HG03139 (cell line): Measurements from ENCODE around the gene CRTC1.
"Not testable (repeated sequence)": the region's sequence is repeated elsewhere in the genome, so short reads cannot be mapped to it uniquely, and the experiment has no call there.

ENCODE experiments used
- ATAC-seq: cut with Tn5 transposase; IDR thresholded peaks from one replicate; pipeline ENCODE4 v1.9.1; 2021; ENCODE audit not compliant: unreplicated experiment

CRTC1 gene

DNA sequence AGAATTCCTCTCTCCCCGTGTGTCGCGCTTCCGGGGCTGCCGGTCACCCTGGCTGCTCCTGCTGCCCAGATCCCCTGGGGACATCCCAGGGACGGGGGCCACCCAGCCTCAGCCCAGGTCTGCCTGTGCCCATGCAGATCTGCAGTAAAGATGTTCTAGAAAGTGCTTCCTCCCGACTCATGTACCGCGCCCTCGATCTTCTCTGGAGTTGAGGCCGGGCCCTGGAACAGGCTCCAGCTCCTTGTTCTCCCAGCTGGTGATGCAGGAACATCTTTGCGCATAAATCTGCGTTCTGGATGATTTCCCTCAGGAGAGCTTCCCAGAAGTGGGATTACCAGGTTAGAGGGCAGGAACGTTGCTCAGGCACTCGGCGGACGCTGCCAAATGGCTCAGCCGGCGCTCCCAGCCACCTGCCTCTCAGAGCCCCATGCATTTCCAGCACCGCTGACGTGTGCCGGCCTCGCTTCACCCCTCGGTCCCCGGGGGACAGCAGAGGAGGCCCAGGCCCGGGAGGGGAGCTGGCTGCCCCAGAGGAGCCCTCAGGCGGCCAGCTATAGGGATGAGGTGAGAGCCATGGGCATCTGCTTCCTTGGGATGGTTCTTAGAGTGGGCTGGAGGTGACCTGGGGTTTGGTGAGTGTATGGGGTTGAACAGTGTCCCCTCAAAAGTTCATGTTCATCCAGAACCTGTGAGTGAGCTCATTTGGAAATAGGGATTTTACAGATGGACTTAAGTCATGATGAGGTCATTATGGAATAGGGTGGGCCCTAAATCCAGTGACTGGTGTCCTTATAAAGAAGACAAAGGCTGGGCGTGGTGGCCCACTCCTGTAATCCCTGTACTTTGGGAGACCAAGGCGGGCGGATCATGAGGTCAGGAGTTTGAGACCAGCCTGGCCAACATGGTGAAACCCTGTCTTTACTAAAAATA is 42.6 kb downstream of the CRTC1 start:
- ATAC-seq = no peak

DNA sequence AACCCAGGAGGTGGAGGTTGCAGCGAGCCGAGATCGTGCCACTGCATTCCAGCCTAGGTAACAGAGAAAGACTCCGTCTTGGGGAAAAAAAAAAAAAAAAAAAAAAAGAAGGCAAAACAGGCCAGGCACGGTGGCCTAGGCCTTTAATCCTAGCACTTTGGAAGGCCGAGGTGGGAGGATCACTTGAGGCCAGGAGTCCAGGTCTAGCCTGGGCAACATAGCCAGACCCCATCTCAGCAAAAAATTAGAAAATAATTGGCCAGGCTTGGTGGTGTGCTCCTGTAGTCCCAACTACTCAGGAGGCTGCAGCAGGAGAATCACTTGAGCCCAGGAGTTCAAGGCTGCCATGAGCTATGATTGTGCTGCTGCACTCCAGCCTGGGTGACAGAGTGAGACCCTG is 43.4 kb downstream of the CRTC1 start:
- no peak for ATAC-seq

DNA sequence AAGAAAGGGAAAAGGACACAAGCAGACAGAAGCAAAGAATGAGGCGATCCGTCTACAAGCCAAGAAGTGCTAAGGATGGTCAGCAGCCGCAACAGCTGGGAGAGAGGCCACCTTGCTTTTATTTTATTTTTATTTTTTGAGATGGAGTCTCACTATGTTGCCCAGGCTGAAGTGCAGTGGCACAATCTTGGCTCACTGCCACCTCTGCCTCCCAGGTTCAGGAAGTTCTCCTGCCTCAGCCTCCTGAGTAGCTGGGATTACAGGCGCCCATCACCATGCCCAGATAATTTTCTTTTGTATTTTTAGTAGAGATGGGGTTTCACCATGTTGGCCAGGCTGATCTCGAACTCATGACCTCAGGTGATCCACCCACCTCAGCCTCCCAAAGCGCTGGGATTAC is 44.1 kb downstream of the CRTC1 start:
- not testable (repeated sequence) for ATAC-seq

DNA sequence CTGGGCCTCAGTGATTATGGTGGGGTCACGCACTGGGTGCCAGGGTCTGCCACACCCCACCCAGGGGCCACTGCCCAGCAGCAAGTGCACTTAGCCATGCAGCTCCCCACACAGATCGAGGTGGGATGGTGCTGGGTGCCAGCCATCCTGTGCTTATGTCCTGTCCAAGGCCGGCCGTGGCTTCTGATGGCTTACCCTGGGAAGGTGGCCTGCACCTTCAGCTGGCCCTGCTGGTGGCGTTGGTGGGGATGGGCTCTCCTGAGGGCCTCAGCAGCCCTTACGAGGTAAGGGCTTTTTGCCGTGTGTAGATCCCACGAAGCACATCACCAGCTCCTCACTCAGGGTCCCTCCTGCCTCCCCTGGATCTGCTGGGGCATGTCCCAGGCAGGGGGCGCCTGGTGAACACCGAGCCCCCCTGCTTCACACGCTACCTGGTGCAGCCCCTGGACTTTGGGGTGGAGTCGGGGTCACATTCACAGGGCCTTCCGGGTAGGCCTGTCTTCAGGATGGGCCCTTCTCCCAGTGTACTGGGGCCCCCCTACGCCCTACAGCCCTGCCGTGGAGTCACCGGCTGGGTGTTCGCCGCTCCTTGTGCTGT is 46.6 kb downstream of the CRTC1 start:
- ATAC-seq = no peak

DNA sequence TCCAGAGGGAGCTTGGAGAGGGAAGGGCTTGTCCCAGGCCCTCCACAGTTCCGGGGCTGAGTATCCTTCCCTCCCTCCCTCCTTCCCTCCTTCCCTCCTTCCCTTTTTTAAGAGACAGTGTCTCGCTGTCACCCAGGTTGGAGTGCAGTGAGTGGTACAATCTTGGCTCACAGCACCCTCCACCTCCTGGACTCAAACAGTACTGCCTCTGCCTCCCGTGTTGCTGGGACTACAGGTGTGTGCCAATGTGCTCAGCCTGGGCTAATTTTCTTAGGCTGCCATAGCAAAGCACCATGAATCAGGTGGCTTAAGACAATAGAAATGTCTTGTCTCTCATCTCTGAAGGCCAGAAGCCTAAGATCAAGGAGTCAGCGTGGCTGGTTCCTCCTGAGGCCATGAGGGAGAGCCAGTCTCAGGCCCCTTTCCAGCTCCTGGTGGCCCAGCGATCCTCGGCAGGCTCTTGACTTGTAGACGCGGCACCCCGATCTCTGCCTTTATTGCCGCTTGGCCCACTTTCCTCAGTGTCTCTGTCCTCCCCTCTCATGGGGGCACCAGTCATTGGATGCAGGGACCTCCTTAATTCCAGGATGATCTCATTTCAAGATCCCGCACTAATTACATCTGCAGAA is 47.5 kb downstream of the CRTC1 start:
- ATAC-seq = no peak

DNA sequence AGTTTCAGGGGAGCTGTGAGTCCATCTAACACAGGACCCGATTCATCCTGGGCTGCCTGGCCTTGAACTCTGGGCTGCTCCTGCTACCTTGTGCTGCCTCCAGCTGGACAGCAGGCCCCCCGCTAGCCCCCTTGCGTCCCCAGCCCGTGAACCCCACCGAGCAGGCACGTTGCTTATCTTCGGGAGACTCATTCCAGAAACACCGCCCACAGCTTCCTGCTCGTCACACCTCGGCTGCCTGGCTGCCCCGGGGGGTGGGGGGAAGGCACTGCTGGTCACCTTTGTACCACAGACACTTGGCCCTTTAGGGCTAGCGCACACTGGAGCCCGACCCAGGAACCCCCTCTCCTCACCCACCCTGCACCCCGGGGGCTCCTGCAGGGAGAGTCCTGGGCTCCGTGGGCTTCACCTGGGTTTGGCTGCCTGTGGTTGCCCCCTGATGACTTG is 48.1 kb downstream of the CRTC1 start:
- ATAC-seq = no peak

DNA sequence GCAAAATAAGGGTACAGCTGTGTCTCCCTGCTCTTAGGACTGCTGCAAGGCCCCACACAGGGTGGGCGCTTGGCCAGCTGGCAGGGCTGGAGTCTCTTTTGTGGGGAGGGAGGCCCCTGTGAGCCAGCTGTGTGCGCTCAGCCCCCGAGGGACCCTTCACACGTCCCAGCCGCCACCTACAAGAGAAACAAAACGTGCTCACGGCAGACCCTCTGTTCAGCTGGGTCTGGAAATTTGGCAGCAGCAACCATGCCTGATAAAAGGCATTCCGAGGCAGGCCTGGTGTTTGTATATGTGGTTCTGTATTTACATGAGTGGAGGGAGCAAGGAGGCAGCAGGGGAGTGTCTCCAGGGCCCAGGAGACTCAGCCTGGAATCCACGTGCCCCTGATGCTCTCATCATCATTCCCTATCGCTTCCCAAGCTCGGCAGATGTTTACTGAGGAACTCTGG is 49.7 kb downstream of the CRTC1 start:
- ATAC-seq = no peak

DNA sequence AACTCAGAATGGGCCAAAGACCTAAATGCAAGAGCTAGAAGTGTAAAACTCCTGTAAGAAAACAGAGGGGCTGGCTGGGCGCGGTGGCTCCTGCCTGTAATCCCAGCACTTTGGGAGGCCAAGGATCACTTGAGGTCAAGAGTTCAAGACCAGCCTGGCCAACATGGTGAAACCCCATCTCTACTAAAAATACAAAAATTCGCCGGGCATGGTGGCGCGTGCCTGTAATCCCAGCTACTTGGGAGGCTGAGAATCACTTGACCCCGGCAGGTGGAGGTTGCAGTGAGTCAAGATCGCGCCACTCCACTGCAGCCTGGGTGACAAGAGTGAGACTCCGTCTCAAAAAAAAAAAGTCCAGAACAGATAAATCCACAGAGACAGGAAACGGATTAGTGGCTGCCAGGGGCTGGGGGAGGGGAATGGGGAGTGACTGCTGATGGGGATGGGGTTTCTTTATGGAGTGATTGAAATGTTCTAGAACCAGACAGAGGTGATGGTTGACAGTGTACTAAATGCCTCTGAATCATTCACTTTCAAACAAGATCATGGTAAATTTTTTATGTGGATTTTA is 50.4 kb downstream of the CRTC1 start:
- ATAC-seq = not testable (repeated sequence)

DNA sequence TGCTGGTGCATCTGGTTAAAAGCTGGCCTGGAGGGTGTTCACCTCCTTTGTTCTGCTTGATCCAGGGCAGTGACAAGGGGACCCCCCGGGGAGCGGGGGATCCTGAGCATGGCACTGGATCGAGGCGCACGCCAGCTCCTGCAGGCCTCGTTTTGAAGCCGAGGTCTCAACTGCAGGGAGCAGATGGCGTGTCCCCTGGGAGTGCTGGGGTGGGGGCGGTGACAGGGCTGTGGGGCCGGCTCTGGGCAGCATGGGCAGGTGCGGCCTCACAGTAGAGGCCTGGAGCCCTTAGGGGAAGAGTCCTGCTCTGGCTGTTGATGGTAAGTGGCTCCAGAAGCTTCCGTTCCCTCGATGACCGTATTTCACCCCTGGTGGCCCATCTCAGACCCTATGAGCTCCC is 51.8 kb downstream of the CRTC1 start:
- no peak for ATAC-seq

DNA sequence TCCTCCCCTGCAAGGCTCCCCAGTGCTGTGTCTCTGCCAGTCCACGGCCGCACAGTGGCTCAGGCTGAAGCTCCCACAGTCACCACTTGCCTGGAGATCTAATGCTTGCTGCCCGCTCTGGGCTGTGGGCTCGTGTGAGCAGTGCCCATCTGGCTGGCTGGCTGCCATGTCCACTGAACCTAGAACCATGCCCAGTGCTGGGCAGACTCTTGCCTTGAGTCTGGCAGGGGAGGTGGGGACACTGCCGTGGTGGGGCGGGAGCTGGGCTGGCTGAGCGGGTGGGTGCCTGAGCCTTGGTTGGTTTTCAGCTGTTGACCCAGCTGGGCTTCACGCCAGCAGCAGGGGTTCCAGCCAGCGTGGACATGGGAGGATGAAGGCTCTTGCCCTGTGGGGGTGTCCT is 52.3 kb downstream of the CRTC1 start:
- ATAC-seq = no peak

DNA sequence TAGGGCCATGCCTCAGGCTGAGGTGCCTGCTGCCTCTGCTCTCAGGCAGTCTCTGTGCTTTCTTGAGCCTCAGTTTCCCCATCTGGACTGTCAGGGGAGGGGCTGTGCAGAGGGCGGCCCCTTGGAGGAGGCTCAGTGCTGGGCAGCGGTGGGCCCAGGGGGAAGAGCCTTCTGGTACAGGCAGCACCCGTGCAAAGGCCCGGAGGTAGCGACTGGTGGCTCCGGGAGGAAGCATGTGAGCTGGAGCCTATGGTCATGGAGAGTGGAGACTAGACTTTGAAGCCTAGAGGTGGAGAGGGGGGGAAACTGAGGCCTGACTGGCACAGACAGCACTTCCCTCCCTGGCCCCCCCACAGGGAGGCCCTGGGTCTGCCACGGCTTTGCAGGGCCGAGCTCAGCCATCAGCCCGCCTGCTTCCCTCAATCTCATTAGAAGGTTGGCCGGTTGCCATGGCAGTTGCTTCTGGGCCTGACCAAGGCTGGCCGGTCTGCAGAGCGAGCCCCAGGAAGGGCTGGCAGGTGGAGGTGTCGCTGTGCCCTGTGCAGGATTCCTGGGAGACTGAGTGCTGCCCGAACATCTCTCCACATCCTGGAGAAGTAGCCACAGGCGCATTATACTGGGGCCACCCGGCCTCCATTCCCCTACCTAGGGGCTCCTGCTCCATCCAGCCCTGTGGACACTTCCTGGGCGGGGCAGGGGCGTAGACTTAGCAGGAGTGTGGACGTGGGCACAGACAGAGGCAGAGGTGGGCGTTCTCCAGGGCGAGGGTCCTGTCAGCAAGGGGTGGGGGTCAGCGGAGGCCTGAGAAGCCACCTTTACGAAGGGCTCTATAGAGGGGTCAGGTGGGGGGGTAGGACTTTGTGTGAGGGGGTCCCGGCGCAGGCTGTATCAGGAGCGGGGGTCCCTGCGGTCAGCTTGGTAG is 53.2 kb downstream of the CRTC1 start:
- ATAC-seq = no peak

DNA sequence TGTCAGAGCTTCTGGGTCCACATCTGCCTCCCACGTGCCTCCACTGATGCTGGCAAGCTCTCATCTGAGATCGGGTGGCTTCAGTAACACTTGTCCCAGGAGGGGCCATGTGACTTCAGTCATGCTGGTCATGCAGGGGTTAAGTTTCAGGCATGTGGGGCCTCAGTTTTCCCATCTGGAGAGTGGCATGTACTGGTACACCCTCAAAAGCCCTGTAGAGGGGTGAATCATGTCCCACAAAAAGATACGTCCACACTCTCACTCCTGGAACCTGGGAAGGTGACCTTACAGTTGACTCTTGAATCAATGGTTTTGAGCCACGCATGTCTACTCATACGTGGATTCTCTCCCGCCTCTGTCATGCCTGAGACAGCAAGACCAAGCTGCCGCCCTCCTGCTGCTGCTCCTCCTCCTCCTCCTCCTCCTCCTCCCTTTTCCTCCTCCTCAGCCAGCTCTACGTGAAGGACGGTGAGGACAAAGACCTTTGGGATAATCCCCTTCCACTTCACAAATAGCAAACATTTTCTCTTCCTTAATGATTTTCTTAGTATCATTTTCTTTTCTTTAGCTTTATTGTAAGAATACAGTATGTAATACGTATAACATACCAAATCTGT is 54.0 kb downstream of the CRTC1 start:
- no peak for ATAC-seq

DNA sequence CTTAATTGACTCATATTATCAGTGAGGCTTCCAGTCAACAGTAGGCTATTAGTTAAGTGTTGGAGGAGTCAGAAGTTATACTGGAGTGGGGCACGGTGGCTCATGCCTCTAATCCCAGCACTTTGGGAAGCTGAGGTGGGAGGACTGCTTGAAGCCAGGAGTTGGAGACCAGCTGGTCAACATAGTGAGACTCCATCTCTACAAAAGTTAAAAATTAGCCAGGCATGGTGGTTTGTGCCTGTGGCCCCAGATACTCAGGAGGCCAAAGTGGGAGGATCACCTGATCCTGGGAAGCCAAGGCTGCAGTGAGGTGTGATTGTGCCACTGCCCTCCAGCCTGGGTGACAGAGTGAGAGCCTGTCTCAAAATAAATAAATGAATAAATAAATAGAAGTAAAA is 54.5 kb downstream of the CRTC1 start:
- no peak for ATAC-seq

DNA sequence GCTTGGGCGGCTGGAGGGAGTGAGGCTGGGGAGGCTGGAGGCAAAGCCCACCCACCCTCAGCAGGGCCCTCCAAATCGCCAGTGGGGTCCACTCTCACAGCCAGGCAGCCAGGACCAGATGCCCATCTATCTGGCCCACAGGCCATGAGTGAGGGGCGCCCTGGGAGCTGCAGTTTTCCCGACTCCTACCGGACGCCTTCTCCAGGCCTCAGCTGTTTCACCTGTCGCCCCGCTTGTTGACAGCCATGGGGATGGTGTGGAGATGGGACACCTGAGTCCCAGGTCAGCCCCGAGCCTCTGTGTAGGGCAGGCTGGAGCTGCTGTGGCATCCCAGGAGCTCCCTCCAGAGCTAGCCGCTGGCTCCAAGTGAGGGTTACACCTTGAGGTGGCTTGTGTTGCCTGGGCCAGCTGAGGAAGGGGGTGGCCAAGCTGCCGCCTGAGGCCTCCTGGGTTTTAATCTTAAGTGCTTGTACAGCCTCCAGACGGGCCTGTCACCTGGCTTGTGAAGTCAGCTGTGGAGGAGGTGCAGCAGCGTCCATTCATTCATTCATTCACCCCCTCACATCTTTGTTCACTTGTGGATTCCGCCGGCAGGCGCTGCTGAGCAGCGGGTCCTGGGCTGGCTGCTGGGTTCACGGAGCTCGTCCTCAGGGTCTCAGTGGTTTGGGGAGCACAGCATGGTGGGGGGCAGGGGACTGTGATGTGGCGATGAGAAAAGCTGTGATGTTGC is 55.6 kb downstream of the CRTC1 start:
- no peak for ATAC-seq

DNA sequence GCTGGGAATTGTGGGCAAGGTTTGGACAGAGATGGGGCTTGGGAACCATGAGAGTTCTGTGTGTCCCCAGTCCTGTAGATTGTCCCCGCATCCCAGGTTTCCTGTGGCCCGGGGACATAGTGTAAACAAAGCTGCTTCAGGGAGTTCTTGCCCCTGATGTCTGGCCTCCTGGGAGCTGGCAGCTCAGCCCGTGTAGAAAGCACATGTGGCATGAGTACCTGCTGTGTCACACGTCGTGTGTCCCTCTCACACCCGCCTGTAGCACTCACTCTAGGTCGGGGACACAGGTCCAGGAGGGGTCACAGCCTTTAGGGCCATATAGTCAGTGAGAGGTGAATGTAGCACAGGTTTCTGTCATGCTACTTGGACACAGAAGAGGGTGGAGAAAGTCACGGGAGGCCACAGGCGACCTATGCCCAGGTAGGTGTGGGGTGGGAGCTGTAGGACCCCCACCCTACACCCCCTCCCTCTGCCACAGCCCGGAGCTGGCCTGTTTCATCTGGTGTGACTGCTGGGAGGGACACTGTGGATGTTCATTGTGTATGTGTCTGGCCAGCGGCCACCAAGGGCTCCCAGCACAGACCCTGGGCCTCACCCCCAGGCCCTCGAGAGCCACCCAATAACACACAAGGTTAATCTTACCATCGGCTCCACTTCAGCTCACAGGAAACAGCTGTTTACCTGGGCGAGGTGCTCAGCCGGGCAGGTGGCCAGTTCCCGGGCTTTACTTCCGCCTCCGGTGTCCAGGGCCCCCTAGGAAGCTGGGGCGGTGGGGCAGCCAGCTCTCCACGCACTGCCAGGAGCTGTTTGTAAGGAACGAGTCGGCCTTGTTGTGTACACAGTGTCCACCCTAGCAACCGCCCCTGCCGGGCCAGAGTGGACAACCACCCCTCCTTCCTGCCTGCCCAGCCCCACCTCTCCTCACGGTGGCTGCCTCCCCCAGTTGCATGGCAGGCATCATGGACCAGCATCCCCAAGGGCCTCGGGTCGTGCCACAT is 57.9 kb downstream of the CRTC1 start:
- no peak for ATAC-seq

DNA sequence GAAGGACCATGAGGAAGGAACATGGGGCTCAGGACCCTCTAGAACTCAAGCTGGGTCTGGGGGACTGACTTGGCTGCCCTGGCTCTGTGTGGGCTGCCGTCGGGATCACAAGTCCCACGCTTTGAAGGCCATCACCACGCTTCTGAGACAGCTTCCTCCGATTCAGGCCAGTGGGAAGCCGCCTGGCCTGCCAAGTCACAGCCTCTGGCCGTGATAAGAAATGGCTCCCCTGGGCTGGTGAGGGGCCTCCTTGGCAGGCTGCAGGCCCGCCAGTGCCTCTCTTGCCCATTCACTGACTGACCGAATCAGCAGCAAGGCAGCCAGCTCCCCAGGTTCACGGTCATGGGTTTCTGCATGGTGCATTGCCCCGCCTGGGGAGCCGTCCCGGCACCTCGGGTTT is 58.8 kb downstream of the CRTC1 start:
- ATAC-seq = no peak

DNA sequence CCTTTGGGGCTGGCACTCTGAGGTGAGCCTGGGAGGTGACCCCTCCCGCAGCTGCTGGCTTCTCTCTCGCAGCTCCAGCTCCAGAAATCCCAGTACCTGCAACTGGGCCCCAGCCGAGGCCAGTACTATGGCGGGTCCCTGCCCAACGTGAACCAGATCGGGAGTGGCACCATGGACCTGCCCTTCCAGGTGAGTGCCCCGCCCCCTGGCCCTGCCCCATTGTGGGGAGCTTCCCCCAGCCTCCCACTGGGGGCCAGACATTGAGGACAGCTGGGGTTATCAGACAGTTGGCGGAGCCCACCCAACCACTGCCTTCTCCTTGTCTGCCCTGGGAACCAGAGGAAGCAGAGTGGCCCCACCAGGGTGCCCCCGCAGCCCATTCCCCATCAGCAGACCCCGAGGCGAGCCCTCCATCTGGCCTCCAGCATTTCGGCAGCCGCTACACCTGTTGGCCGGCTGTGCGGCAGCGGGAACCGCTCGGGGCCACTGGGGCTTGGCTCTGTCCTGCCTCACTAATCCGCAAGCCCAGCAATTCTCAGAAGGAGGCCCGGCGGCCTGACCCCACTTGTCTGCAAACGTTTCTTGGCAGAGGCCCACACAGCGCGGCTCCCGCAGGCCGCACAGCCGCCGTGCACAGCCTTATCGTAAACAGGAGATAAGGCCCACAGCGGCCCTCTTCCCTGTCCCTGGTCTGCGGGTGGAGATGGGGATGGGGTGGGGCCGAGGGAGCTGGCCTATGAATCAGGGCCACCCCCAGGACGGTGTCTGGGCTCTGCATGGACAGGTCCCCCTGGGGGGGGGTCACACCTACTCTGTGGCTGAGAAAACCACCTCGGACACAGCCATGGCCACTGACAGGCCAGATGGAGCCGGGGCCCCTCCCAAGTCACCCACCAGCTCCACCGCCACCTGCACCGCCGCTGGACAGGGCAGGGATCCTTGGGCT is 59.6 kb downstream of the CRTC1 start:
- ATAC-seq = no peak
